Loucy (cell line): Measurements from ENCODE around the gene P2RX4.

Experiments used
- EZH2phosphoT487 ChIP-seq: fragments of 200-600 bp; IDR thresholded peaks from 2 replicates; pipeline ENCODE4 v1.6.1; 2018; ENCODE audit warnings: antibody characterized with exemption, mild to moderate bottlenecking, moderate library complexity, borderline replicate concordance
- TF ChIP-seq, protein P1 (sequence below): fragments of 200-600 bp; sonication (generic); conservative IDR thresholded peaks from 2 replicates; pipeline ENCODE4 v1.5.1; 2014; ENCODE audit warnings: mild to moderate bottlenecking, antibody characterized with exemption, low read length

DNA sequence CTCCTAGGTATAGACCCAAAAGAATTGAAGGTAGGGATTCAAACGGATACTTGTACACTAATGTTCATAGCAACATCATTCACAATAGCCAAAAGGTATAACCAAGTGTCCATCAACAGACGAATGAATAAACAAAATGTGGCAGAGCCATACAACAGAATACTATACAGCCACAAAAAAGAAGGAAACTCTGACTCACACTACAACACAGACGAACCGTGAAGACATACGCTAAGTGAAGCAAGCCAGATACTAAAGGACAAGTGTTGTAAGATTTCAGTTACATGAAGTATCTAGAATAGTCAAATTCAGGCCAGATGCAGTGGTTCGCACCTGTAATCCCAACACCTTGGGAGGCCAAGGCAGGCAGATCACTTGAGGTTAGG, 67.4 kb downstream of the P2RX4 start:
- TF ChIP-seq, protein P1, sequence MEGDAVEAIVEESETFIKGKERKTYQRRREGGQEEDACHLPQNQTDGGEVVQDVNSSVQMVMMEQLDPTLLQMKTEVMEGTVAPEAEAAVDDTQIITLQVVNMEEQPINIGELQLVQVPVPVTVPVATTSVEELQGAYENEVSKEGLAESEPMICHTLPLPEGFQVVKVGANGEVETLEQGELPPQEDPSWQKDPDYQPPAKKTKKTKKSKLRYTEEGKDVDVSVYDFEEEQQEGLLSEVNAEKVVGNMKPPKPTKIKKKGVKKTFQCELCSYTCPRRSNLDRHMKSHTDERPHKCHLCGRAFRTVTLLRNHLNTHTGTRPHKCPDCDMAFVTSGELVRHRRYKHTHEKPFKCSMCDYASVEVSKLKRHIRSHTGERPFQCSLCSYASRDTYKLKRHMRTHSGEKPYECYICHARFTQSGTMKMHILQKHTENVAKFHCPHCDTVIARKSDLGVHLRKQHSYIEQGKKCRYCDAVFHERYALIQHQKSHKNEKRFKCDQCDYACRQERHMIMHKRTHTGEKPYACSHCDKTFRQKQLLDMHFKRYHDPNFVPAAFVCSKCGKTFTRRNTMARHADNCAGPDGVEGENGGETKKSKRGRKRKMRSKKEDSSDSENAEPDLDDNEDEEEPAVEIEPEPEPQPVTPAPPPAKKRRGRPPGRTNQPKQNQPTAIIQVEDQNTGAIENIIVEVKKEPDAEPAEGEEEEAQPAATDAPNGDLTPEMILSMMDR: no peak
- no peak for TF ChIP-seq EZH2phosphoT487
